Activated T-helper 1 cell treated with anti-CD3 and anti-CD28 coated beads, Interleukin-2, amount 50 U/mL, for 16 hours (primary cell): ENCODE results near the gene RAP2C.
"Not testable (repeated sequence)": the region's sequence is repeated elsewhere in the genome, so short reads cannot be mapped to it uniquely, and the experiment has no call there.

Source experiments
- DNase-seq, 2 donors: peaks; one replicate each; pipeline ENCODE4 v3.0.0-alpha.2; 2020; ENCODE audit warnings: low read depth in 1 of 2, low spot score in 1 of 2

The RAP2C gene

GRCh38 chrX:132200976-132201375 lies 18.3 kb downstream of the RAP2C start:
- no peak for DNase-seq

DNA sequence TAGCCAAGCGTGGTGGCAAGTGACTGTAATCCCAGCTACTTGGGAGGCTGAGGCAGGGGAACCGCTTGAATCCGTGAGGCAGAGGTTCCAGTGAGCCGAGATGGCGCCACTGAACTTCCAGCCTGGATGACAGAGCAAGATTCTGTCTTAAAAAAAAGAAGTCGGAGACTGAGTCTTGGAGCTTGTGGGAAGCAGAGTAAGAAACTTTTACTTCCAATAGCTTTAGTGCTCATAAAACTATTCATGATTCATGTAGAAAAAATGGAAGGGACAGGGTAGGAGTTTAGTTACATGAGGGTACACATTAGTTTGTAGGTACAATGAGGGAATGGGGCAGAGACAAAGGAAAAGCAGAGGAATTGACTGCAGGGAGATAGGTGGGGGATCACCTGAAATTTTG lies 19.3 kb downstream of the RAP2C start:
- no peak for DNase-seq

DNA sequence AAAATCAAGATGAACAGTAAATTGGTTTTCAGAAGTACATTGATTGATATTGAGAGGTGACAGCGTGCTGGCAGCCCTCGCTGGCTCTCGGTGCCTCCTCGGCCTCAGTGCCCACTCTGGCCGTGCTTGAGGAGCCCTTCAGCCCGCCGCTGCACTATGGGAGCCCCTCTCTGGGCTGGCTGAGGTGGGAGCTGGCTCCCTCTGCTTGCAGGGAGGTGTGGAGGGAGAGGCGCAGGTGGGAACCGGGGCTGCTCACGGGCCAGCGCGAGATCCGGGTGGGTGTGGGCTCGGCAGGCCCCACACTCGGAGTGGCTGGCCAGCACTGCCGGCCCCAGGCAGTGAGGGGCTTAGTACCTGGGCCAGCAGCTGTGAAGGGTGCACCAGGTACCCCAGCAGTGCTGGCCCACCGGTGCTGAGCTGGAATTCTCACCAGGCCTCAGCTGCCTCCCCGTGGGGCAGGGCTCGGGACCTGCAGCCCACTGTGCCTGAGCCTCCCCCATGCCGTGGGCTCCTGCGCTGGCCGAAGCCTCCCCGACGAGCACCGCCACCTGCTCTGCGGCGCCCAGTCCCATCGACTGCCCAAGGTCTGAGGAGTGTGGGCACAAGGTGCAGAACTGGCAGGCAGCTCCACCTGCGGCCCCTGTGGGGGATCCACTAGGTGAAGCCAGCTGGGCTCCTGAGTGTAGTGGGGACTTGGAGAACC lies 25.2 kb downstream of the RAP2C start:
- no peak for DNase-seq

DNA sequence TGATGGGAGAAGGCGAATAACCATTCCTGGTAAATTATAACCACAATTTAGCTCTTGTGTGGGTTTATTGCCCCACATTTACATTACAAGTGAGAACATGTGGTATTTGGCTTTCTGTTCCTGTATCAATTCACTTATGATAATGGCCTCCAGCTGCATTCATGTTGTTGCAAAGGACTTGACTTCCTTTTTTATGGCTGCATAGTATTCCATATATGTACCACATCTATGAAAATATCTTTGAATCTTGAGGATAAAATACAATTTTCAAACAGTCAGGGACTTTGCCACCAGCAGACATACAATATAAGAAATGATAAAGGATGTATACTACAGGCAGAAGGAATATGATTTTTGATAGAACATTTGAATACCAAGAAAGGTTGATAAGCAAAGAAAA lies 27.3 kb downstream of the RAP2C start:
- no peak for DNase-seq

DNA sequence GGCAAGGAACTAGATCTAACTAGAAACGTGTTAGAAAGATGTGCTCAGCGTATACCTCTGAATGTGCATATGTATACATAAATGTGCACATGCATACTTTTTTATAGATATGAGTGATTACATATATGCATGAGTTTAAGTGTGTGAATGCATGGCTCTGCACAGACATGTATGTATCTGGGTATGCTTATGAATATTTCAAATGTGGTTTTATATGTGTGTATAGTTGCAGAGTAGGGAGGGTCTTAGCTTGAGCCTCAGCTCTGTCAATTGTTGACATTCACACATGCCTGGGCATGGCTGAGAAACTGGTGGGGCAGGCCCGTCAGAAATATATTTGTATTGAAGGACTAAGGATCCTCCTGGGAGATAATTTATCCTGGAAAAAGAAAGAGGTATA lies 31.1 kb downstream of the RAP2C start:
- no peak for DNase-seq

DNA sequence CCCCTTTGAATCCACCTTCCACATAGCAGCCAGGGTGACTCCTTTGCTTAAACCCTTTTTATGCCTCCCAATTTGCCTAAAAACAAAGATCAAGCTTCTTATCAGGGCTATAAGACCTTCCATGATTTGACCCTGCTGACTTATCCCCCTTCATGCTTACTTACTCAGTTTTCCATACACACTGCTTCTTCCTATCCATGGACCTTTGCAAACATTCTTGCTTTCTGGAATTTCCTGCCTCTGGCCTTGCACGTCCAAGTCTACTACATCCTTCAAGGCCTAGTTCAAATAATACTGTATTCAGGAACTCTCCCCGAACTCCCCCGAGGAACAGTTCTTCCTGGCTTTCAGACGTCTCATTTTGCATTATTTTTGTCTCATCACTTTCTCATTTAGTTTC lies 31.8 kb downstream of the RAP2C start:
- DNase-seq = no peak

DNA sequence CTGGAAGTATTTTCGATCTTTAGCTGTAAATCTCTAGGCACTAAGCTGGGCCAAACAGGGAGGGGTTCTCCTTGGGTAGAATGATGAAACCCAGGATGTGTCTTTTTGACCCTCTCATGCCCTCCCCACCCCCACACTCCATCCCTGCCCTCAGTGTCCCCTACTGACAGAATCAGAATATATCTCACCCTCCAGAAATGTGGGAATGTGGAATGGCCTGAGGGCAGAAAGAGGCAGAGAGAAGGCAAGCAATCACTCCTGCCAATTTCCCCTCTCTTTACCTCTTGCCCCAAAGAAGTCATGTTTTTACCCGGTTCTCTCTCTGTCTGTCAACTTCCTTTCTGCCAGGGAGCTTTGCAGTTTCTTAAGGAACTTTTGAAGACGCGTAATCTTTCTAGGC lies 34.4 kb downstream of the RAP2C start:
- DNase-seq = no peak

DNA sequence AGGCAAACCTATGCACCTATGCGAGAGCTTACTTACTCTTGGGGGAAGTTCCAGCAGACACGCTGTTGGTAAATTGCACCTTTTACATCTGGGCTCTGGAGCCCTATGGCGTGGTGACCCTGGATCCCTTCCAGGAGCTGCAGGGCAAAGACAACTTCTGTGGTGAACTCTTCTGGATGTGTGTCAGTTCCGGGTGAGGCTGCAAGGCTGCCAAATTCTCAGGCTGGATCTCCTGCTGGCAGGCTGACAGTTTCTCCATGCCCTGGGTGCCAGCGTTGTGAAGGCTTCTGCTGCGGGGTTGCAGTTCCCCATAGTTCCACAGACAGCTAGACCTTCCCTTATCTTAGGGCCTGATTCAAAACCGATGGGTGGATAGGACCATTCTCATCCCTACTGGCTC lies 37.9 kb downstream of the RAP2C start:
- no peak for DNase-seq

DNA sequence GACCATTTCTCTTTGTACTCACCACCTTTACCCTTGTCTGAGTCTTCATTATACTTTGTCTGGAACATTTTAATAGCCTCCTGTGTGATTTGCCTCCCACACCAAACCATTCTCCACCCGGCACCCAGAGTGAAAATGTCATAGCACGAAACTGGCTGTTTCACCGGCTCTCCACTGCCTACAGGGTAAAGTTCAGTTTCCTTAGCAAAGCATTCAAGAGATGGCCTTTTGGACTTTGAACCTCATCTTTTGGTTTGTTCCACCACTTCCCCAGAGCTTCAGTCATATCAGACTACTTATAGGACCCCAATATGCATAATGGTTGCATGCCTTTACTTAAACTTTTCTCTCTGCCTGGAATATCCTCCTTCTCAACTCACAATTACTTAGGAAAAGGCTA lies 38.3 kb downstream of the RAP2C start:
- DNase-seq = no peak

GRCh38 chrX:132173647-132174046 lies 45.6 kb downstream of the RAP2C start:
- DNase-seq = no peak

GRCh38 chrX:132171881-132172280 lies 47.4 kb downstream of the RAP2C start:
- DNase-seq = no peak

DNA sequence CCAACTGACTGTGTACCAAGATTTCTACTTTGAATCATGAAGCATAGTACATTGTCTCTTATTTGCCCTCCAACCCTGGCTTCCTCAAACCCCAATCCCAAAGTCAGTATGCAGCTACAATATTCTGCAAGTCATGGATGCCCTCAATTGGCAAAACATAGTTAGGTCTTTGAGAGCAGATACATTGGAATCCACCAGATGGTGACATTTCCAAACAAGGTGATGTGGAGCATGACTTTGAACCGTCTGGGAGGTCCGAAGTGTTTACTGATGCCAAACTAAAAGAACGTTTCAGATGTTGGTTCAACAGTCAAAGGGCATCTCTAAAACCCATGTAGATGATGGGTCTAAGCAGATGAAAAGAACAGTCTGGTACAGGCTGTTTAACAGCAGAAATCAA lies 47.8 kb downstream of the RAP2C start:
- DNase-seq = no peak

DNA sequence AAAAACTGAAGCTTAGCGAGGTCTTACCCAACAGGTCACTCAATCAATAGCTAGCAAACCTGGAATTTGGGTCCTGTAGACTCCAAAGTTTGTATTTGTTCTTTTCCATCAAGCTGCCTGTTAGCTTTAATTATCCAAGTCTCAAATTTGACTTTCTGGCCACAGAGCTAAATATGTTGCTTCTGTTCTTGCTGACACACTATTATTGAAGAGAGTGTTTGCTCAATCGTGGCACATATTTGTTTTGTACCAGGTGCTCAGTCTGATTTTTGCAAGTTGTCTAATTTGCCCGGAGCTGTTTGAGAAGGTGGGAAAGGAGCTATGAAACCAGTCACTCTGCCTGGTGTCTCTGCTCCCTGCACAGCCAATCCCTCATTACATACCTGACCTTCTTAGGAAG lies 49.7 kb downstream of the RAP2C start:
- no peak for DNase-seq

DNA sequence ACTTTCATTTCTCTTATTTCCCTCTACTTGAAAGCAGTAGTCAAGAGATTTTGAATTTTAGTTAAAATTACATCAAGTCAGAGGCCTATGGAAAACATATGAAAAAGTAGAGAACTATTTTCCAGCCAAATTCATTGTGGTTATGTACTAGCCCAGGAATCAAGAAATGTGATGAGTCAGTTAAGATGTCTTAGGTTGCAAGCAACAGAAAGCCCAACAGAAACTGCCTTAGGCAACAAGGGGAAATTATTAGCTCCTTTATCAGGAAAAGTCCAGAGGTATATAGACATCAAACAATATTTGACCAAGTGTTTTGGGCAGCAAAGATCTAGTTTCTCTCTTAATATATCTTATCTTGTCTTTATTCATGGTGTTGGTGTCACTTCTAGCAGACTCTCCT lies 53.6 kb downstream of the RAP2C start:
- DNase-seq = no peak

DNA sequence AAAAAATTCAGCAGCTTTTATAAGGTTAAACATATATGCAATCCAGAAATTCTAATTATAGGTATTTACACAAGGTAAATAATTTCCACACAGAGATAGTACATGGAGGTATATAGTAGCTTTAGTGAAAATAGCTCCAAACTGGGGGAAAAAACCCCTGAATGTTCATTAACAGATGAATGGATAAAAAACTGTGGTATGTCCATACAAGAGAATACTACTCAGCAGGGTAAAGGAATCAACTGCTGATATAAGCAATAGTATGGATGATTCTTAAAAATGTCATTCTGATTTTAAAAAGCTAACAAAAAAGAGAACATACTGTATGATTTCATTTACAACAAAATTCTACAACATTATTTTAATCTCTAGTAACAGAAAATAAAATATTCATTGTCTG lies 54.2 kb downstream of the RAP2C start:
- DNase-seq = no peak

DNA sequence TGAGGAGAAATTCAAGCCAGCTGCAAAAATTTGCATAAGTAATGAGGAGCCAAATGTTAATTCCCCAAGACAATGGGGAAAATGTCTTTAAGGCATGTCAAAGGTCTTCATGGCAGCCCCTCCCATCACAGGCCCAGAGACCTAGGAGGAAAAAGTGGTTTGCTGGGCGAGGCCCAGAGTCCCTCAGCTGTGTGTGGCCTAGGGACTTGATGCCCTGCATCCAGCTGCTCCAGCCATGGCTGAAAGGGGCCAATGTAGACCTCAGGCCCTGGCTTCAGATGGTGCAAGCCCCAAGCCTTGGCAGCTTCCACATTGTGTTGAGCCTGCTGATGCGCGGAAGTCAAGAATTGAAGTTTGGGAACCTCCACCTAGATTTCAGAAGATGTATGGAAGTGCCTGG lies 56.2 kb downstream of the RAP2C start:
- DNase-seq = not testable (repeated sequence)

- DNase-seq = no peak
Measured at GRCh38 chrX:132153166-132153565, 66.1 kb downstream of the RAP2C start.
